IPS-20b (cell line): ENCODE results near the gene ENG.
"Not testable (repeated sequence)": the region's sequence is repeated elsewhere in the genome, so short reads cannot be mapped to it uniquely, and the experiment has no call there.

Experiments
- H3K27ac ChIP-seq: one replicate; pipeline ENCODE4 v1.5.1; 2013; ENCODE audit warnings: low read length
- H3K27me3 ChIP-seq: 2 replicates; pipeline ENCODE4 v1.6.1; 2013; ENCODE audit warnings: mild to moderate bottlenecking, low read length, inconsistent platforms; ENCODE audit not compliant: insufficient read depth
- H3K36me3 ChIP-seq: 2 replicates; pipeline ENCODE4 v1.6.1; 2013; ENCODE audit warnings: low read depth, mild to moderate bottlenecking, inconsistent platforms, low read length, moderate library complexity; ENCODE audit not compliant: insufficient read depth
- H3K4me1 ChIP-seq: 2 replicates; pipeline ENCODE4 v1.6.1; 2013; ENCODE audit warnings: mild to moderate bottlenecking, control low read depth, inconsistent platforms, low read length, moderate library complexity; ENCODE audit not compliant: insufficient read depth
- H3K4me3 ChIP-seq: 2 replicates; pipeline ENCODE4 v1.5.1; 2013; ENCODE audit warnings: mild to moderate bottlenecking, low read length, inconsistent platforms
- H3K9ac ChIP-seq: 2 replicates; pipeline ENCODE4 v1.6.1; 2013; ENCODE audit warnings: low read depth, mild to moderate bottlenecking, inconsistent platforms, low read length, moderate library complexity
- H3K9me3 ChIP-seq: 2 replicates; pipeline ENCODE4 v1.6.1; 2013; ENCODE audit warnings: mild to moderate bottlenecking, low read depth, low read length, inconsistent platforms; ENCODE audit not compliant: insufficient read depth

ENG gene

DNA sequence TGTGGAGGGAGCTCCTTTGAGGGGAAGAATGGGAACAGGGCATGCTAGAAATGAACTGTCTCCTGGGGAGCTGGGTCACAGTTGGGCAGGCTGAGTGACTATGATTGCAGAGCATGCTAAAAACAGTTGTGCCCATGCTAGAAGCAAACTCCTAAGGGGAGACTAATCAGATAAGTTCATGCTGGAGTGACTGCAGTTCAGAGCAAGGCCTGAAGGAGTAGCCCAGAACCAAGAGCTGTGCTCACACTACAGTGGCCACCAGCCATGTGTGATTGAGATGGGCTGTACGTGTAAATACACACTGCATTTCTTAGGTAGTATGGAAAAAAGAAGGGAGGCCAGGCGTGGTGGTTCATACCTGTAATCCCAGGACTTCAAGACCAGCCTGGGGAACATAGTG, 33.3 kb upstream of the ENG start:
- Histone ChIP-seq H3K27me3 (no peaks in the 10 kb centered on the region), H3K9ac (no peak overlapping the region), H3K4me1 (no peaks in the 10 kb centered on the region), H3K27ac (no peak overlapping the region), H3K36me3 (peaks cover 35% of the 10 kb centered on the region), H3K9me3 (no peaks in the 10 kb centered on the region), H3K4me3 (no peak overlapping the region)

DNA sequence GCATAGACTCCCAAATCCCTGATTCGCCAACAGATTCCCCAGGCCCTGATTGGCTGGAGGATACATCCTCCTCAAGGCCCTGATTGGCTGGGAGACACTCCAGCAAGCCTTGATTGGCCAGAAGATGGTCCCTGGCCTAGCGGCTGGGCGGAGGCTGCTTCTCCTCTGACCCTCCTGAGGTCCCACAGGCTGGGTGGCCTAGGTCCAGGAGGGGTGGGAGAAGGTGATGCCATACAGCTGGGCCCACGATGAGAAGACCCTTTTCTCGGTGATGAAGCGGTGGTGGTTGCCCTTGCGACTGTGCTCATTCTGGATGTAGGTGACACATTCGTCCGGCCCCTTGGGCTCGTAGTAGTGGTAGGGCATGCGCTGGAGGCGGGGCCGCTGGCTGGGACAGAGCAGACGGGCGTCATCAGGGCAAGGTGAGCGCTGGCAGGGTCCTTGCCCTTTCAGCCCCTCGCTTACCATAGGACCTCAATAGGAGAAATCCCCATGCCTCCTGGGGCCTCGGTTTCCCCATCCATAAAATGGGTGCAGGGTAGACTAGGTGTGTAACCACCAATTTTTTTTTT, 32.0 kb upstream of the ENG start:
- Histone ChIP-seq H3K4me3 (no peak overlapping the region), H3K9ac (no peak overlapping the region), H3K27me3 (no peaks in the 10 kb centered on the region), H3K9me3 (no peaks in the 10 kb centered on the region), H3K4me1 (no peaks in the 10 kb centered on the region), H3K27ac (no peak overlapping the region), H3K36me3 (peaks cover 27% of the 10 kb centered on the region)

DNA sequence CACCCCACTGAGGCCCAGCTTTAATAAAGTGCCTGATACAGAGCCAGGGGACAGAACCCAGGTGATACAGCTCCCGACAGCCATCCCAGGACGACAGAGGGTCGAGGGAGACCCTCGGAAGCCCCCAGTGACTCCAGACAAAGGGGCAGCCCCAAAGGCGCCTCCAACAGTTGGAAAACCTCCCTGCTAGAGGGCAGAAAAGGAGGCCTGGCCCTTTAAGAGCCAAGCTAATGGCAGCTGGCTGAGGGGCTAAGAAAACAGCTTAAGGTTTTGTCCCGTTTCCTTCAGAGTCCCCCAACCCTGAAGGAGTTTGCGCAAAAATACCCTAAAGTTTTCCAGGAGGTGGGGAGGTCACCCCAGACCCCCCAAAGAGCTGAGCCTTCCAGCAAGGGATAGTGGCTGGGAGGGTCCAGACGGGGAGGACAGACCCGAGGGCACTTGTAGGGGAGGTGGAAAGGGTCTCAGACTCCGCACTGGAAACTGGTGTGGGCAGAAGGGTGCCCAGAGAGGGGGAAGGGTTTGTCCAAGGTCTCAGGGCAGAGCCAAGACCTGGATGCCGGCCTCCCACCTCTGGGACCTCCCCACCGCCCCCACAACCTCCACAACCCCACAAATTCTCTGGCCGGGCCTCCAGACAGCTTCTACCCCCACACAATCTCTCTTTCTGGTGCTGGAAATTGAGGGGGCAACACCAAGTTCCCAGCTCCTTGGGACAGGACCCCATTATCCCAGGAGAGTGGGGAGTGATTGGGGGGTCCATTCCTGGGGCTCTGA, 31.2 kb upstream of the ENG start:
- Histone ChIP-seq H3K27ac (no peak overlapping the region), H3K4me3 (no peak overlapping the region), H3K36me3 (peaks cover 23% of the 10 kb centered on the region), H3K4me1 (no peaks in the 10 kb centered on the region), H3K9me3 (no peaks in the 10 kb centered on the region), H3K9ac (no peak overlapping the region), H3K27me3 (no peaks in the 10 kb centered on the region)

DNA sequence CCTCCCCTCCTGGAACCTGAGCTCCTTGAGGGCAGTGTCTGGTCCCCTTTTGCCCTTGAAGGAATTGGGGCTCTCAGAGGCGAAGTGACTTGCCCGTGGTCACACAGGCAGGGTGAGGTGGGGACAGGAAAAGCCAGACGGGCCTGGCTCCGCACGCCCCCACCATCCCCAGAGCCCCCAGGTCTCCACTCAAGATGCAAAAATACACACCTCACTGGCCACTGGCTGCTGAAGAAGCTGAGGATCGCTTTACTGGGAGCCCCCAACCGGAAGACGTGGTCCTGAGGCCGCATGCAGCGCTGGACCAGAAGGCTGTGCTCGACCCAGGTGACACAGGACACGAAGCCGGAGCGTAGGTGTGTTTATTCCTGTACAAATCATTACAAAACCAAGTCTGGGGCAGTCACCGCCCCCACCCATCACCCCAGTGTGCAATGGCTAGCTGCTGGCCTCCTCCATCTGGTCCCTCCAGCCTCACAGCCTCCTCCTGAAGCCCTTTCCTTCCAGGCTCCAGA, 30.6 kb upstream of the ENG start:
- Histone ChIP-seq H3K27ac (no peak overlapping the region), H3K9me3 (no peaks in the 10 kb centered on the region), H3K9ac (no peak overlapping the region), H3K27me3 (no peaks in the 10 kb centered on the region), H3K4me3 (no peak overlapping the region), H3K36me3 (peaks cover 16% of the 10 kb centered on the region), H3K4me1 (no peaks in the 10 kb centered on the region)

DNA sequence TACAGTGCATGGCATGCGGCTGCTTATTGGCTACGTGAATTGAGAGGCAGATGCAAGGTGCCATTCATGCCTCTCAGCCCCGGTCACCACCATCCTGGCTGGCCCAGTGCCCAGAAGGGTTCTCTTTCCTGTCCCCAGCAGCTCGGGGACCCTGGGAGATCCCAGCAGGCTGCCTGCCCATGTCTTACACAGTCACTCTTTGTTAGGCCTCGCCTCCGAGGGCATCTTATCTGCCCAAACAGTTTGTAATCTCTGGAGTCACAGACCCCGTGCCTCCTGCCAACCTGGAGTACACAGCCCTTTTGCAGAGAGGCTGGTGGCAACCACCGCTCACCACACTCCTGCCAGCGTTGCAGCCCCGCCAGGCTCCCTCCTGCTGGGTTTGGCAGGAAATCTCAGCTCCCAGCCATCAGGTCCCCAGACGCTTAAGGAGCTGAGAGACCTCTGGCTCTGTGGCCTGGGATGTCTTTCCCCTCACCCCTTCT, 30.0 kb upstream of the ENG start:
- H3K27me3 ChIP-seq = no peaks in the 10 kb centered on the region
- H3K36me3 ChIP-seq = peaks cover 12% of the 10 kb centered on the region
- H3K9me3 ChIP-seq = no peaks in the 10 kb centered on the region
- no peak overlapping the region for H3K9ac ChIP-seq
- no peak overlapping the region for H3K27ac ChIP-seq
- no peak overlapping the region for H3K4me3 ChIP-seq
- no peaks in the 10 kb centered on the region for H3K4me1 ChIP-seq

DNA sequence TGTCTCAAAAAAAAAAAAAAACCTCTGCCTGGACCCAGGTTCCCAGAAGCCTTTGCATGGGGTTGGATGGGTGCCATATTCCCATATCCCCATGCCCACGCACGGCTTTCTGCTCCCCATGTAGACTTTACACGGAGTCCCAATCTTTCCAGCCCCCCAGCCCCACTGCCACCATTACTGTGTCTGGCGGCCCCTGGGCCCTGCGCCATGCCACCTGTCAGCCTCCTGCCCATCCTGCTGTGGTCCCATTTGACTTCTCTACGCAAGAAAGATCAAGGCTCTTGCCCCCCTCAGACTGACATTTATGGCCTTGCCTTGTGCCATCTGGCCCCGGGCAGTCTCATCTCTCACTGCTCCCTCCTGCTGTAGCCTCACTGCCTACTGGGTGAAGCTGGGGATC, 29.5 kb upstream of the ENG start:
- Histone ChIP-seq H3K9ac (no peak overlapping the region), H3K4me3 (no peak overlapping the region), H3K9me3 (no peaks in the 10 kb centered on the region), H3K4me1 (no peaks in the 10 kb centered on the region), H3K27ac (no peak overlapping the region), H3K27me3 (no peaks in the 10 kb centered on the region), H3K36me3 (peaks cover 12% of the 10 kb centered on the region)

DNA sequence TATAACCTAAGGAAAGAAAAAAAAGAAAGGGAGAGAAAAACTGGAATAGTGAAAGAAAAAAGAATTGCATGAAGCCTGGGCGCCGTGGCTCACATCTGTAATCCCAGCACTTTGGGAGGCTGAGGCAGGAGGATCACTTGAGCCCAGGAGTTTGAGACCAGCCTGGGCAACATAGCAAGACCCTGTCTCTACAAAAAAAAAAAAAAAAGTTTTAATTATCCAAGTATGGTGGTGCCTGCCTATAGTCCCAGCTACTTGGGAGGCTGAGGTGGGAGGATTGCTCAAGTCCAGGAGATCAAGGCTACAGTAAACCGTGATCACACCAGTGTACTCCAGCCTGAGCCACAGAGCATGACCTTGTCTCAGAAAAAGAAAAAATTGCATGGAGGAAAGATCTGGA, 27.3 kb upstream of the ENG start:
- not testable (repeated sequence) for H3K9ac ChIP-seq, H3K4me3 ChIP-seq, H3K27ac ChIP-seq, H3K36me3 ChIP-seq, H3K4me1 ChIP-seq, H3K9me3 ChIP-seq
- H3K27me3 ChIP-seq = peaks cover 12% of the 10 kb centered on the region; the same call in 1 of the 2 replicates

DNA sequence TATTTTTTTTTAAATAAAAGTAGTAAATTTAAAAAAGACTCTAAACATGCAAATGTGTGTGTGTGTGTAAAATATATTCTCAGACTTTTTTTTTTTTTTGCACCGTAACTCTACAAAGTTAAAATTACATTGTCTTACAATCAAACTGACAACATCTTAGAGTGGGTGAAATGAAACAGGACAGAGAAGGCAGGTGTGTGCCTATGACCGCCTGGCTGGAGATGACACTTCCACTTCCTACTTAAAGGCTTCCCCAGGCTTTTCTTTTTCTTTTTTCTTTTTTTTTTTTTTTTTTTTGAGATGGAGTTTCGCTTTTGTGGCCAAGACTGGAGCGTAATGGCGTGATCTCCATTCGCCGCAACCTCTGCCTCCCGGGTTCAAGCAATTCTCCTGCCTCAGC, 25.7 kb upstream of the ENG start:
- Histone ChIP-seq H3K27me3 (peaks cover 12% of the 10 kb centered on the region; the same call in 1 of the 2 replicates), H3K27ac (no peak overlapping the region), H3K9me3 (no peaks in the 10 kb centered on the region), H3K36me3 (no peaks in the 10 kb centered on the region), H3K4me3 (no peak overlapping the region), H3K9ac (no peak overlapping the region), H3K4me1 (no peaks in the 10 kb centered on the region)

DNA sequence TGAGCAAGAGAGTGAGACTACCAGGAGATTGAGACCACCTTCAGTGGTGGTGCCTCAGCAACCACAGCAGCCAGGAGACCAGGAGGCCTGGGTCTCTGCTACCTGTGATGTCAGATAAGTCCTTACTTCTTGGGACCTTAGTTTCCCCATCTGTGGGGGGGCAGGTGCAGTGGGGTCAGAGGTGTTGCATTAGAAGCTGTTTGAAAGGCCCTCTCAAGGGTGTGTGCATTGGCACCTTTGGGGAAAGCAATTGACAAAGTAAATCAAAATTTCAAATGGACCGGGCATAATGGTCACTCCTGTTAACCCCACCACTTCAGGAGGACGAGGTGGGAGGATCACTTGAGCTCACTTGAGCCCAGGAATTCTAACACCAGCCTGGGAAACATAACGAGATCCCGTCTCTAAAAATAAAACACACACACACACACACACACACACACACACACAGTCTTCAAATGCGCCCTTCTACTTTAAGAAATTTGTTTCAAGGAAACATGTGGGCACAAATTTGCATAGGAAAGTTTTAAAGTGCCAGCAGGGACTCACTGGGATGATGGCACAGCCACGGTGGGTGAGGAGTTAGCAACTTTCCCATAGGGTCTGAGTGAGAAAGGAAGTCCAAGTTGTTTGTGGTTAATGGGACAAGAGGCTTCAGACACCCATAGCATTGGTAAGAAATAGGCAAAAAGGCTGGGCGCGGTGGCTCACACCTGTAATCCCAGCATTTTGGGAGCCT, 24.4 kb upstream of the ENG start:
- Histone ChIP-seq H3K27me3 (peaks cover 12% of the 10 kb centered on the region; the same call in 1 of the 2 replicates), H3K4me1 (no peaks in the 10 kb centered on the region), H3K9me3 (no peaks in the 10 kb centered on the region), H3K27ac (no peak overlapping the region), H3K36me3 (no peaks in the 10 kb centered on the region), H3K4me3 (no peak overlapping the region), H3K9ac (no peak overlapping the region)

DNA sequence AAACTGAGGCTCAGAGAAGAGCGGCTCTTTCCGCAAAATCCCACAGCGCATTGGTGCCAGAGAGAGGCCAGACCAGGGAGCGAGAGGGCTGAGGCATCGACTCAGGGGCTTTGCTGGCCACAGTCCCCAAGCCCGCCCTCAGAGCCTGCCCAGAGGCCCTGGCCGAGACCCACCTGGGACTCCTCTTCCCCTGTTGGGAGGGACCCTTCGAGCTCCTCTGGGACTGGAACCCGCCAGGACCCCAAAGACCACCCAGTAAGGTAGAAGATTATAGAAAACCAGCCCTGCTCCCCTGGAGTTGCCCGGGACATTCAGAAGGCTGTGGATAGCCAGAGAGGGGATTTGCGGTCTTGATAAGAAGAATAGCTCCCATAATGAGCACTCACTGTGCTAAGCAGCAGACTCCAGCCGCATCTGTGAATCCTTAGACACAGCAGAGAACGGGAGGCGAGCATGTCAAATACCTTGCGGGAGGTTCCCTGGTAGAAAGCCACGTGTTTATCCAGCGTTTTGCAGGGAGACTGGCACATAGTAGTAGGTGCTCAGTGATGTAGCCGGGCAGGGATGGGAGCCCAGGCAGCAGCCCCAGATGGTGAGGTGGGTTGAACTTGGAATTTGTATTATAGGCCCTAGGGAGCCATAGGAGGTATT, 23.7 kb upstream of the ENG start:
- Histone ChIP-seq H3K9me3 (no peaks in the 10 kb centered on the region), H3K27ac (no peak overlapping the region), H3K36me3 (no peaks in the 10 kb centered on the region), H3K27me3 (peaks cover 12% of the 10 kb centered on the region; the same call in 1 of the 2 replicates), H3K4me1 (no peaks in the 10 kb centered on the region), H3K9ac (peak overlapping the region; percentile 63; the same call in 1 of the 2 replicates), H3K4me3 (peak overlapping the region; percentile 74)

DNA sequence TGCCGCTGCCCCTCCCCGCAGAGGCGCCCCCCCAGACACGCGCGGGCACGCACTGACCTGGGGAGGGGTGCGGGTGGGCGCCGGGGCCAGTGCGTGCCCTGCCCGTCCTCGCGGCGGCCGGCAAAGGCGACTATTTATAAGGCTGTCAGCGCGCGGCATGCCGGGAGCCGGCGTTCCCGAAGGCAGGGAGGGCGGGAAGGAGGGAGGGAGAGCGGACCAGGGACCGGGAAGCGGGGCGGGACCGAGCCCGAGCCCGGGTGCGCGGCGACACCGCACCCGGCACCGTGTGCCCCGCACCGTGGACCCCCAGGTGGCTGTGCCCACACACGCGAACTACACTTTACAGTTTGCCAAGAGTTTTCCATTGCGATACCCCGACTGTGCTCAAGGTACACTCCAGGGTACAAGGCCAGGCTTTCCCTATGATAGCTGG, 23.1 kb upstream of the ENG start, which contains the start of gene AK1:
Gene AK1, minus strand, starts transcription at position 110 of the 433 bp plus-strand sequence. CDS start 3,058 bp downstream, outside the sequence.
- H3K27me3 ChIP-seq = peaks cover 12% of the 10 kb centered on the region; the same call in 1 of the 2 replicates
- peak within 1 kb of the TSS; percentile 63; the same call in 1 of the 2 replicates for H3K9ac ChIP-seq
- no peak within 1 kb of the TSS for H3K27ac ChIP-seq
- H3K9me3 ChIP-seq = no peaks in the 10 kb centered on the region
- no peaks in the 10 kb centered on the region for H3K36me3 ChIP-seq
- H3K4me1 ChIP-seq = no peaks in the 10 kb centered on the region
- peak within 1 kb of the TSS; percentile 74 for H3K4me3 ChIP-seq
